ENCODE results near the gene EML1. TPM values are rescaled to one million over a fixed set of nuclear protein-coding genes. Genes with fewer than 3 reads are reported as not detected.

EML1 gene
- total RNA-seq, 1 donor from 2014 or later, result 36.4 TPM

- Mint-ChIP-seq H3K4me3 (ENCODE audit: unreplicated experiment) (no peak overlapping the region), H3K27ac (ENCODE audit: unreplicated experiment) (no peak overlapping the region), H3K36me3 (ENCODE audit: low read depth) (peaks cover 1% of the 10 kb centered on the region), H3K4me1 (ENCODE audit: low read depth) (peaks cover 13% of the 10 kb centered on the region), H3K9me3 (ENCODE audit: low read depth) (peaks cover 4% of the 10 kb centered on the region), H3K27me3 (ENCODE audit: low read depth) (no peaks in the 10 kb centered on the region)
- TF ChIP-seq CTCF (IDR thresholded peaks at IDR 0.05), result no peak
- no peak for DNase-seq (ENCODE audit: low spot score)
Measured at GRCh38 chr14:99842141-99842540, 48.9 kb downstream of the EML1 start.

GRCh38 chr14:99846808-99847207 lies 53.6 kb downstream of the EML1 start:
- Mint-ChIP-seq H3K4me3 (ENCODE audit: unreplicated experiment) (no peak overlapping the region), H3K4me1 (ENCODE audit: low read depth) (no peaks in the 10 kb centered on the region), H3K27me3 (ENCODE audit: low read depth) (no peaks in the 10 kb centered on the region), H3K36me3 (ENCODE audit: low read depth) (peaks cover 10% of the 10 kb centered on the region), H3K9me3 (ENCODE audit: low read depth) (peaks cover 12% of the 10 kb centered on the region), H3K27ac (ENCODE audit: unreplicated experiment) (no peak overlapping the region)
- DNase-seq (ENCODE audit: low spot score), result no peak
- no peak for TF ChIP-seq CTCF (IDR thresholded peaks at IDR 0.05)

- Mint-ChIP-seq H3K36me3 (ENCODE audit: low read depth) (peaks cover 12% of the 10 kb centered on the region), H3K4me3 (ENCODE audit: unreplicated experiment) (no peak overlapping the region), H3K27ac (ENCODE audit: unreplicated experiment) (no peak overlapping the region), H3K27me3 (ENCODE audit: low read depth) (no peaks in the 10 kb centered on the region), H3K4me1 (ENCODE audit: low read depth) (peaks cover 10% of the 10 kb centered on the region), H3K9me3 (ENCODE audit: low read depth) (peaks cover 12% of the 10 kb centered on the region)
- DNase-seq (ENCODE audit: low spot score), result no peak
- TF ChIP-seq CTCF (IDR thresholded peaks at IDR 0.05), result no peak
Measured at GRCh38 chr14:99850709-99851108, 57.5 kb downstream of the EML1 start.

GRCh38 chr14:99852578-99852977 lies 59.4 kb downstream of the EML1 start:
- H3K27ac Mint-ChIP-seq (ENCODE audit: unreplicated experiment), result no peak overlapping the region
- no peak for DNase-seq (ENCODE audit: low spot score)

GRCh38 chr14:99853206-99853605 lies 60.0 kb downstream of the EML1 start:
- H3K27me3 Mint-ChIP-seq (ENCODE audit: low read depth), result no peaks in the 10 kb centered on the region

More at GRCh38 chr14:99852578-99852977, 59.4 kb downstream of the EML1 start:
- H3K4me1 Mint-ChIP-seq (ENCODE audit: low read depth), result peaks cover 10% of the 10 kb centered on the region
- TF ChIP-seq CTCF (IDR thresholded peaks at IDR 0.05), result no peak
- H3K4me3 Mint-ChIP-seq (ENCODE audit: unreplicated experiment), result no peak overlapping the region
- peaks cover 9% of the 10 kb centered on the region for H3K36me3 Mint-ChIP-seq (ENCODE audit: low read depth)
- H3K9me3 Mint-ChIP-seq (ENCODE audit: low read depth), result peaks cover 5% of the 10 kb centered on the region
- H3K27me3 Mint-ChIP-seq (ENCODE audit: low read depth), result no peaks in the 10 kb centered on the region

More at GRCh38 chr14:99853206-99853605, 60.0 kb downstream of the EML1 start:
- TF ChIP-seq CTCF (IDR thresholded peaks at IDR 0.05), result no peak
- DNase-seq (ENCODE audit: low spot score), result no peak
- Mint-ChIP-seq H3K36me3 (ENCODE audit: low read depth) (peaks cover 9% of the 10 kb centered on the region), H3K9me3 (ENCODE audit: low read depth) (no peaks in the 10 kb centered on the region), H3K4me3 (ENCODE audit: unreplicated experiment) (no peak overlapping the region), H3K4me1 (ENCODE audit: low read depth) (peaks cover 10% of the 10 kb centered on the region), H3K27ac (ENCODE audit: unreplicated experiment) (peak overlapping the region; percentile 32)
